HG02852 (cell line): Measurements from ENCODE around the gene POMP.

Experiments used
- ATAC-seq: cut with Tn5 transposase; IDR thresholded peaks from one replicate; pipeline ENCODE4 v1.9.1; 2021; ENCODE audit warnings: mild to moderate bottlenecking, moderate library complexity; ENCODE audit not compliant: unreplicated experiment

Gene POMP

GRCh38 chr13:28658796-28659620, at the start of gene POMP:
POMP (plus strand) TSS chr13:28659130; CDS start chr13:28659185, 55 bp downstream.
- ATAC-seq, result peak; percentile 93

- no peak for ATAC-seq
Measured at GRCh38 chr13:28609381-28609780, 49.5 kb upstream of the POMP start.

- ATAC-seq, result no peak
Measured at GRCh38 chr13:28609926-28610325, 49.0 kb upstream of the POMP start.

GRCh38 chr13:28610996-28611395, 47.9 kb upstream of the POMP start:
- no peak for ATAC-seq

- ATAC-seq, result no peak
Measured at GRCh38 chr13:28611654-28612131, 47.2 kb upstream of the POMP start.

GRCh38 chr13:28613562-28613961, 45.4 kb upstream of the POMP start:
- no peak for ATAC-seq

- no peak for ATAC-seq
Measured at GRCh38 chr13:28615916-28616446, 42.9 kb upstream of the POMP start.

GRCh38 chr13:28618230-28618994, 40.5 kb upstream of the POMP start:
- ATAC-seq, result no peak

GRCh38 chr13:28620011-28620830, 38.7 kb upstream of the POMP start:
- ATAC-seq, result no peak

GRCh38 chr13:28621449-28621848, 37.5 kb upstream of the POMP start:
- no peak for ATAC-seq

- no peak for ATAC-seq
Measured at GRCh38 chr13:28622286-28622685, 36.6 kb upstream of the POMP start.

GRCh38 chr13:28623782-28624706, 34.9 kb upstream of the POMP start:
- ATAC-seq, result no peak

GRCh38 chr13:28624707-28625432, 34.1 kb upstream of the POMP start:
- ATAC-seq, result no peak

GRCh38 chr13:28626266-28626665, 32.7 kb upstream of the POMP start:
- no peak for ATAC-seq

- ATAC-seq, result no peak
Measured at GRCh38 chr13:28628241-28628640, 30.7 kb upstream of the POMP start.

- no peak for ATAC-seq
Measured at GRCh38 chr13:28630869-28631268, 28.1 kb upstream of the POMP start.

GRCh38 chr13:28631801-28632200, 27.1 kb upstream of the POMP start:
- ATAC-seq, result no peak

- ATAC-seq, result no peak
Measured at GRCh38 chr13:28636069-28636468, 22.9 kb upstream of the POMP start.

GRCh38 chr13:28636677-28637317, 22.1 kb upstream of the POMP start:
- peak; percentile 48 for ATAC-seq
